Spleen (tissue), 11 donors: ENCODE results near the gene GABRE. TPM values are rescaled to one million over a fixed set of nuclear protein-coding genes. Genes with fewer than 3 reads are reported as not detected.

Experiments
- DNase-seq: peaks from one replicate; pipeline ENCODE4 v3.0.0-alpha.2; 2020
- H3K27ac ChIP-seq, 8 donors: fragments of 200-600 bp; sonication (generic) in 7 of 8; 1 replicate in 4 of 8; 2 replicates in 4 of 8; pipeline versions ENCODE4 v1.5.0 to v1.8.0; 2016 to 2021; ENCODE audit warnings: inconsistent platforms in 4 of 8, mild to moderate bottlenecking in 4 of 8, moderate library complexity in 1 of 8
- H3K27me3 ChIP-seq, 7 donors: fragments of 200-600 bp; sonication (generic) in 6 of 7; replicated peaks in 1 of 7; 1 replicate in 4 of 7; 2 replicates in 3 of 7; pipeline versions ENCODE4 v1.5.0 to v1.8.0; 2016 to 2021; ENCODE audit warnings: inconsistent platforms in 3 of 7, mild to moderate bottlenecking in 1 of 7
- H3K36me3 ChIP-seq, 6 donors: fragments of 200-600 bp; sonication (generic) in 5 of 6; 1 replicate in 4 of 6; 2 replicates in 2 of 6; pipeline versions ENCODE4 v1.5.0 to v1.8.0; 2016 to 2021; ENCODE audit warnings: inconsistent platforms in 2 of 6
- H3K4me1 ChIP-seq, 6 donors: fragments of 200-600 bp; sonication (generic) in 5 of 6; 1 replicate in 3 of 6; 2 replicates in 3 of 6; pipeline versions ENCODE4 v1.5.0 to v1.8.0; 2016 to 2021; ENCODE audit warnings: inconsistent platforms in 3 of 6
- H3K4me3 ChIP-seq, 8 donors: fragments of 200-600 bp; sonication (generic) in 7 of 8; 1 replicate in 4 of 8; 2 replicates in 4 of 8; pipeline versions ENCODE4 v1.5.0 to v1.8.0; 2016 to 2021; ENCODE audit warnings: inconsistent platforms in 4 of 8, mild to moderate bottlenecking in 4 of 8, moderate library complexity in 2 of 8
- H3K9me3 ChIP-seq, 8 donors: fragments of 200-600 bp; sonication (generic) in 7 of 8; 1 replicate in 4 of 8; 2 replicates in 4 of 8; pipeline versions ENCODE4 v1.5.0 to v1.8.0; 2016 to 2021; ENCODE audit warnings: inconsistent platforms in 4 of 8
- CTCF ChIP-seq, 11 experiments: fragments of 200-600 bp in 7 of 11; fragments of 450-650 bp in 4 of 11; sonication (generic) in 4 of 11; IDR thresholded peaks in 8 of 11; conservative IDR thresholded peaks in 3 of 11; 1 replicate in 7 of 11; 2 replicates in 4 of 11; pipeline versions ENCODE4 v1.4.0 to v1.8.0; 2016 to 2021; ENCODE audit warnings: antibody characterized with exemption in 11 of 11, inconsistent platforms in 4 of 11, mild to moderate bottlenecking in 1 of 11
- POLR2A ChIP-seq, 3 donors: fragments of 450-650 bp; IDR thresholded peaks; one replicate each; pipeline ENCODE4 v1.5.1; 2017; ENCODE audit warnings: antibody characterized with exemption in 3 of 3, mild to moderate bottlenecking in 1 of 3
- POLR2AphosphoS5 ChIP-seq, 3 donors: sonication (generic); formaldehyde crosslinking; IDR thresholded peaks; one replicate each; pipeline ENCODE4 v1.5.1; 2017; ENCODE audit warnings: antibody characterized with exemption in 3 of 3
- WGBS, 5 donors: extraction: QIAGEN DNeasy Blood & Tissue Kit in 3 of 5; methylation state at CpG; one replicate each; pipeline versions ENCODE4 v1.1.5 to v1.1.7; 2013 to 2018; 5-methylcytosine and 5-hydroxymethylcytosine counted together
- intact Hi-C: fragments of 100-400 bp; cut with DNase I; formaldehyde crosslinking; loops from one replicate; pipeline ENCODE4 v1.15.0; 2023; ENCODE audit warnings: low total_unique reads
- polyA plus RNA-seq, 3 donors: library from polyadenylated mRNA; stranded (reverse); fragments of 200-250 nt; gene quantifications; one replicate each; pipeline ENCODE4 v1.2.1, GENCODE V29; 2013
- total RNA-seq, 7 donors: library from RNA; depleted of rRNA in 3 of 7; stranded (reverse); fragments of >200 nt in 3 of 7; fragmentation: NEBNext Ultra II Directional in 4 of 7; extraction: Animal tissue kit (Norgen Biotek cat#: 25700) in 4 of 7; gene quantifications; one replicate each; pipeline versions ENCODE4 v1.1.0 to v1.2.1, GENCODE V29; 2016 to 2021
- donor health status: healthy with polysubstance abuse.
- donor health status: DM: no; HTN: no; CAD: no; lungs with moderate emphysema.
- donor health status: DM: no; HTN: no; CAD: no.
- donor health status: Bipolar disorder and iron deficiency.
- donor health status: healthy.
- donor health status: DM: no; HTN: no; CAD: no.
- donor health status: DM: yes; HTN: yes; CAD: no.

Gene GABRE
- total and polyA plus RNA-seq, 10 donors, result 1.8 to 32.6 (median 19.7) TPM

DNA sequence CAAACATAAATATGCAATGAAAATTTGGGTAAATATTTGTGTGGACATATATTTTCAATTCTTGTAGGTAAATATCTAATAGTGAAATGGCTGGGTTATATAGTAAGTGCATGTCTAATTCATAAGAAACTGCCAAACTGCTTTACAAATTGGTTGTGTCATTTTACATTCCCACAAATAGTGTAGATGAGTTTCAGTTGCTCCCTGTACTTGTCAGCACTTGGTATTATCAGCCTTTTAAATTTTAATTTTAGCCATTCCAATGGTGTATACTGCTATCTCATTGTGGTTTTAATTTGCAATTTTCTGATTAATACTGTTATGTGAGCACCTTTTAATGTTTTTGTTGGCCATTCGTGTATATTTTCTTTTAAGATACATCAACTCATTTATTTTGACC is 23.1 kb upstream of the GABRE start:
- Histone ChIP-seq H3K4me3 (no peak overlapping the region), H3K4me1 (no peaks in the 10 kb centered on the region), H3K9me3 (peaks cover 0 to 4% (median 0%) of the 10 kb centered on the region in 8 donors), H3K27ac (no peak overlapping the region), H3K36me3 (no peaks in the 10 kb centered on the region), H3K27me3 (no peaks in the 10 kb centered on the region)
- TF ChIP-seq POLR2A (IDR thresholded peaks at IDR 0.05) (no peak), POLR2AphosphoS5 (IDR thresholded peaks at IDR 0.05) (no peak), CTCF (IDR thresholded peaks at IDR 0.05 in 8 of 11, conservative IDR thresholded peaks at IDR 0.05 in 3 of 11) (no peak)
- no peak for DNase-seq
- 79 to 94% (median 89%) methylated on average over 1 of the region's 1 CpG for WGBS, 5 donors
- intact Hi-C loops, result no loop called here

GRCh38 chrX:151996347-151996746 is 21.9 kb upstream of the GABRE start:
- Histone ChIP-seq H3K4me1 (no peaks in the 10 kb centered on the region), H3K4me3 (no peak overlapping the region), H3K27me3 (no peaks in the 10 kb centered on the region), H3K27ac (no peak overlapping the region), H3K36me3 (no peaks in the 10 kb centered on the region), H3K9me3 (peaks cover 0 to 4% (median 0%) of the 10 kb centered on the region in 8 donors)
- intact Hi-C loops, result no loop called here
- TF ChIP-seq POLR2A (IDR thresholded peaks at IDR 0.05) (no peak), POLR2AphosphoS5 (IDR thresholded peaks at IDR 0.05) (no peak), CTCF (IDR thresholded peaks at IDR 0.05 in 8 of 11, conservative IDR thresholded peaks at IDR 0.05 in 3 of 11) (no peak)
- 72 to 83% (median 78%) methylated on average over 5 of the region's 5 CpGs for WGBS, 5 donors
- no peak for DNase-seq

DNA sequence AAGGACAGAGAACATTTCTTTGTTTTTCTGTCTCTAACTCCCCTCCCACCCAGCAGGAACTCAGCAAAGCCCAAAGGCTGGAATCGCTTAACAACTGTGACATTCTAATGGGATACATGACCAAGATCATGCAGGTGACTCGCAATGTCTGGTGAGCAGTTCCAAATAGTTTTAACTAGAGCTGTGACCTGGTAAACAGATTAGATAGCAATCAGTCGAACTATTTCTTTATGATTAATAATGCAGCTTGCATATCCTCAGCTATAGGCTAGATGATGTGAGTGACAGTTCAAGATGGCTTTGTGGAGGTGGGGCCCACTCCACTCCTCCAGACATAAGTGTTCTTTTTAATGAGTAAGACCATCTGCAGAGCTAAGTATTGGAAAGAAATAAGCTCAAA is 20.0 kb upstream of the GABRE start:
- 75 to 93% (median 79%) methylated on average over 3 of the region's 3 CpGs for WGBS, 5 donors
- no peaks in the 10 kb centered on the region for H3K27me3 ChIP-seq
- DNase-seq, result no peak

DNA sequence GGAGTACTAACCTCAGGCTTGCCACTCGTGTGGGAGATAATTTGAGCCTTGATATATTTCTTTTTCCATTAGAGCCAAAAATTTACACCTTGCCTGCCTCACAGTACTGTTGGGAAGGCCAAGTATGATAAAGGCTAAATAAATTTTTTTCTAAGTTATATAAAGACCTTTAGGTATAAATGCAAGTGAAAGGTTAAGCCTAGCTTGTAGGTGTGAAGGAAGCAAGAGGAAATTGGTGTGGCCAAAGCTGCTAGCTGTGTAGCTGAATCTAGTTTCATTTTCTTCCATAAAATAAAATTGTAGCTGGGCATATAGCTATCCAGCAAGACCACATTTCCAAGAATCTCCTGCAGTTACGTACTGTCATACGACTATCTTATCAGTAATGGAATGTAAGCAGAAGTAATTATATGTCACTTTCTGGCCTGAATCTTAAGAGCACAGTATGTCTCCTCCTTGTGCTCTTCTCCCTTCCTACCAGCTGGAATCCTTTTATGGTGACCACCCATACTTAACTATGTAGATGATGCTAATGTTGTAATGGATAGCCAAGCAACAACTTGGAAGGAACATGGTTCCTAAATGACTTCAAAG is 14.3 kb upstream of the GABRE start:
- intact Hi-C loops, result no loop called here
- 60 to 85% (median 81%) methylated on average over 3 of the region's 3 CpGs for WGBS, 5 donors
- DNase-seq, result no peak

More for the DNA sequence above, 20.0 kb upstream of the GABRE start:
- TF ChIP-seq CTCF (IDR thresholded peaks at IDR 0.05 in 8 of 11, conservative IDR thresholded peaks at IDR 0.05 in 3 of 11), result no peak
- no peak for TF ChIP-seq POLR2A (IDR thresholded peaks at IDR 0.05)
- TF ChIP-seq POLR2AphosphoS5 (IDR thresholded peaks at IDR 0.05), result no peak
- H3K4me3 ChIP-seq, result no peak overlapping the region
- H3K27ac ChIP-seq, result no peak overlapping the region
- peaks cover 0 to 4% (median 0%) of the 10 kb centered on the region in 8 donors for H3K9me3 ChIP-seq
- intact Hi-C loops, result no loop called here
- H3K36me3 ChIP-seq, result no peaks in the 10 kb centered on the region
- H3K4me1 ChIP-seq, result no peaks in the 10 kb centered on the region

More for the DNA sequence above, 14.3 kb upstream of the GABRE start:
- Histone ChIP-seq H3K4me1 (no peaks in the 10 kb centered on the region), H3K27ac (no peak overlapping the region), H3K36me3 (no peaks in the 10 kb centered on the region), H3K27me3 (no peaks in the 10 kb centered on the region), H3K4me3 (no peak overlapping the region), H3K9me3 (no peaks in the 10 kb centered on the region)
- no peak for TF ChIP-seq CTCF (IDR thresholded peaks at IDR 0.05 in 8 of 11, conservative IDR thresholded peaks at IDR 0.05 in 3 of 11)
- TF ChIP-seq POLR2A (IDR thresholded peaks at IDR 0.05), result no peak
- no peak for TF ChIP-seq POLR2AphosphoS5 (IDR thresholded peaks at IDR 0.05)
